Right lobe of liver (tissue), 4 donors: ENCODE data around the gene TMEM119.

Experiments used
- POLR2A ChIP-seq: fragments of 450-650 bp; IDR thresholded peaks from one replicate; pipeline ENCODE4 v1.6.1; 2017; ENCODE audit warnings: antibody characterized with exemption, mild to moderate bottlenecking
- TF ChIP-seq, protein P1 (sequence below), 4 donors: fragments of 200-600 bp in 3 of 4; fragments of 450-650 bp in 1 of 4; IDR thresholded peaks; one replicate each; pipeline versions ENCODE4 v1.5.1 to v1.8.0; 2016 to 2022; ENCODE audit warnings: antibody characterized with exemption in 4 of 4, mild to moderate bottlenecking in 2 of 4
- donor health status: DM: no; HTN: no; CAD: no.
- donor health status: DM: no; HTN: no; CAD: no.
- donor health status: DM: no; HTN: yes; CAD: no.

DNA sequence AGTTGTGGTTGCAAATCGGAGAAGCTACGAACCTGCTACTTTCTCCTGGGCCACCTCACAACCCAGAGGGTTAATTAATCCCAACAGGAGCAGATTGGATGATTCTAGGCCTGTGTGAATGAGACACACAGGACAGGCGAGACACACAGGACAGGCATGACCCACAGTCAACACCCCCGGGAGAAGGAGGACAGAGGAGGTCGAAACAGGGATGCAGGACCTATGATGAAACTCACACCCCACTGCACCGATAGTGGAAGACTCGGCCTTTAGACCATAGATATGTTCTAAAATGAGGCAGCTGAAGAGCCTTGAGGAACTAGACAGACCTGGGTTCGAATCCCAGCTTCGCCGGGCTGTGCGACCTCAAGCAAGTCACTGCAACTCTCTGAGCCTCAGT, 11.6 kb downstream of the TMEM119 start:
- no peak for TF ChIP-seq POLR2A
- TF ChIP-seq, protein P1, sequence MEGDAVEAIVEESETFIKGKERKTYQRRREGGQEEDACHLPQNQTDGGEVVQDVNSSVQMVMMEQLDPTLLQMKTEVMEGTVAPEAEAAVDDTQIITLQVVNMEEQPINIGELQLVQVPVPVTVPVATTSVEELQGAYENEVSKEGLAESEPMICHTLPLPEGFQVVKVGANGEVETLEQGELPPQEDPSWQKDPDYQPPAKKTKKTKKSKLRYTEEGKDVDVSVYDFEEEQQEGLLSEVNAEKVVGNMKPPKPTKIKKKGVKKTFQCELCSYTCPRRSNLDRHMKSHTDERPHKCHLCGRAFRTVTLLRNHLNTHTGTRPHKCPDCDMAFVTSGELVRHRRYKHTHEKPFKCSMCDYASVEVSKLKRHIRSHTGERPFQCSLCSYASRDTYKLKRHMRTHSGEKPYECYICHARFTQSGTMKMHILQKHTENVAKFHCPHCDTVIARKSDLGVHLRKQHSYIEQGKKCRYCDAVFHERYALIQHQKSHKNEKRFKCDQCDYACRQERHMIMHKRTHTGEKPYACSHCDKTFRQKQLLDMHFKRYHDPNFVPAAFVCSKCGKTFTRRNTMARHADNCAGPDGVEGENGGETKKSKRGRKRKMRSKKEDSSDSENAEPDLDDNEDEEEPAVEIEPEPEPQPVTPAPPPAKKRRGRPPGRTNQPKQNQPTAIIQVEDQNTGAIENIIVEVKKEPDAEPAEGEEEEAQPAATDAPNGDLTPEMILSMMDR (IDR thresholded peaks at IDR 0.05), result no peak
